ENCODE data around the gene CFTR.

GRCh38 chr7:117567781-117568180 is 88.0 kb downstream of the CFTR start:
- TF ChIP-seq CTCF (conservative IDR thresholded peaks at IDR 0.05) (no peak), EZH2 (IDR thresholded peaks at IDR 0.05; ENCODE audit: low read depth) (no peak)

All from PC-9 (cell line).